Measurements from ENCODE around the gene CD300LF.

The CD300LF gene

DNA sequence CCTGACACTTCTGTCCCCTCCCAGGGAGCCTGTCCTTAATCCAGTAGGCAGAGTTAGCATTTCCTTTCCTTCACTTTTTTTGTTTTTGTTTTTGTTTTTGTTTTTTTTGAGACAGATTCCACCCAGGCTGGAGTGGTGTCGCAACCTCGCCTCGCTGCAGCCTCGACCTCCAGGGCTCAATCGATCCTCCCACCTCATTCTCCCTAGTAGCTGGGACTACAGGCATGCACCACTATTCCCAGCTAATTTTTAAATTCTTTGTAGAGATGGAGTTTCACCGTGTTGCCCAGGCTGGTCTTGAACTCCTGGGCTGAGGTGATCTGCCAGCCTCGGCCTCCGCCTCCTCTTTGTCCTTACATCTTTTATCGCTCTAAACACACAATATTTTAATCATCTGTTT lies 39.7 kb upstream of the CD300LF start:
- no peak overlapping the region for H3K4me3 ChIP-seq (ENCODE audit: low read depth, low read length)
- TF ChIP-seq, protein P1, sequence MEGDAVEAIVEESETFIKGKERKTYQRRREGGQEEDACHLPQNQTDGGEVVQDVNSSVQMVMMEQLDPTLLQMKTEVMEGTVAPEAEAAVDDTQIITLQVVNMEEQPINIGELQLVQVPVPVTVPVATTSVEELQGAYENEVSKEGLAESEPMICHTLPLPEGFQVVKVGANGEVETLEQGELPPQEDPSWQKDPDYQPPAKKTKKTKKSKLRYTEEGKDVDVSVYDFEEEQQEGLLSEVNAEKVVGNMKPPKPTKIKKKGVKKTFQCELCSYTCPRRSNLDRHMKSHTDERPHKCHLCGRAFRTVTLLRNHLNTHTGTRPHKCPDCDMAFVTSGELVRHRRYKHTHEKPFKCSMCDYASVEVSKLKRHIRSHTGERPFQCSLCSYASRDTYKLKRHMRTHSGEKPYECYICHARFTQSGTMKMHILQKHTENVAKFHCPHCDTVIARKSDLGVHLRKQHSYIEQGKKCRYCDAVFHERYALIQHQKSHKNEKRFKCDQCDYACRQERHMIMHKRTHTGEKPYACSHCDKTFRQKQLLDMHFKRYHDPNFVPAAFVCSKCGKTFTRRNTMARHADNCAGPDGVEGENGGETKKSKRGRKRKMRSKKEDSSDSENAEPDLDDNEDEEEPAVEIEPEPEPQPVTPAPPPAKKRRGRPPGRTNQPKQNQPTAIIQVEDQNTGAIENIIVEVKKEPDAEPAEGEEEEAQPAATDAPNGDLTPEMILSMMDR (IDR thresholded peaks at IDR 0.05; ENCODE audit: low read depth, low read length, missing control alignments), result no peak
- no peak for DNase-seq (ENCODE audit: low read depth)

DNA sequence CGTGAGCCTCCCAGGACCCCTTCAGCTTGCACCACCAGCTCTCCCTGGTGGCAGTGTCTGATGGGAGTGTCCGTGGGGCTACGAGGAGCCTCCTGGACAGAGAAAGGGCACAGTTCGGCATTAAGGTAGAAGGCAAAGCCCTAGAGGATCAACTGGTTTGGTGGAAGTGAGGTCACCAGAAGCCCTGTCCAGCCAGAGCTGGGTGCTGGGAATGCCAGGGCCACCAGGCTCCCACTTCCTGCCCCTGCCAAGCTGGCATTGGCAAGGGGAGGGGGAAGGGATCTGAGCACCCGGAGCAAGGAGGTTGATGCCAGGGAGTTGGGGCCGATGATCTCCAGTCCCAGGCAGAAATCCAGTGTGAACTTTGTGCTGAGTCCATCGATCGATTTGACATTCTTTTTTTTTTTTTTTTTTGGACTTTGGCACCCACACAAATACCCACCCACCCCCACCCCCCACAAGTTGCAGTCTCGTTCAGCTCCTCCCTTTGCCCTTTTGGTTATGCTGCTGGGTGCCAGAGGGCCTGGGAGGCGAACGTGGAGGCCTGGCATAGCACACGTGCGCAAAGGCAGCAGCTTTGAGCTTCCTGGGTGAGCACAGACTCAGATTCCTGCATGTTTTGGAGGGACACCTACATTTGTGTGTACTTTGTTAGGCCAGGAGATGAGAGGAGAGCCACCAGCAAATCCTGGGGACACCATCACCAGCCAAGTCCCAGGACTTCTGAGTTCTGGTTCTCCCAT lies 37.8 kb upstream of the CD300LF start:
- DNase-seq (ENCODE audit: low read depth), result no peak
- TF ChIP-seq, protein P1 (IDR thresholded peaks at IDR 0.05; ENCODE audit: low read depth, low read length, missing control alignments), result peak; percentile 1
- peak overlapping the region; percentile 92 for H3K4me3 ChIP-seq (ENCODE audit: low read depth, low read length)

DNA sequence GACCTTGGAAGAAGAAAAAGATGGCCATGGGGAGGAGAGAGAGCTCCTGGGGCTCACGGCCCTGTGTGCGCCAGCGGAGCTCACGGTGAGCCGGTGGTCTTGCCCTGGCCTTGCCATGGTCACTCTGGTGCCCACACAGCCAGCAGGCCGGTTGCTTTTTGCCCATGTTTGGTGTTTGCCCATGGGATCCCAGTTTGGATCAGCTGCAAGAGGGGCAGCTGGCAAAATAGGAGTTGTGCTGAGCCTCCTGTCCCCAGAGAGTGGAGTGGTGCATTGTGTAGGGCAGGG lies 37.3 kb upstream of the CD300LF start:
- no peak for DNase-seq (ENCODE audit: low read depth)
- H3K4me3 ChIP-seq (ENCODE audit: low read depth, low read length), result peak overlapping the region; percentile 92
- TF ChIP-seq, protein P1 (IDR thresholded peaks at IDR 0.05; ENCODE audit: low read depth, low read length, missing control alignments), result no peak

DNA sequence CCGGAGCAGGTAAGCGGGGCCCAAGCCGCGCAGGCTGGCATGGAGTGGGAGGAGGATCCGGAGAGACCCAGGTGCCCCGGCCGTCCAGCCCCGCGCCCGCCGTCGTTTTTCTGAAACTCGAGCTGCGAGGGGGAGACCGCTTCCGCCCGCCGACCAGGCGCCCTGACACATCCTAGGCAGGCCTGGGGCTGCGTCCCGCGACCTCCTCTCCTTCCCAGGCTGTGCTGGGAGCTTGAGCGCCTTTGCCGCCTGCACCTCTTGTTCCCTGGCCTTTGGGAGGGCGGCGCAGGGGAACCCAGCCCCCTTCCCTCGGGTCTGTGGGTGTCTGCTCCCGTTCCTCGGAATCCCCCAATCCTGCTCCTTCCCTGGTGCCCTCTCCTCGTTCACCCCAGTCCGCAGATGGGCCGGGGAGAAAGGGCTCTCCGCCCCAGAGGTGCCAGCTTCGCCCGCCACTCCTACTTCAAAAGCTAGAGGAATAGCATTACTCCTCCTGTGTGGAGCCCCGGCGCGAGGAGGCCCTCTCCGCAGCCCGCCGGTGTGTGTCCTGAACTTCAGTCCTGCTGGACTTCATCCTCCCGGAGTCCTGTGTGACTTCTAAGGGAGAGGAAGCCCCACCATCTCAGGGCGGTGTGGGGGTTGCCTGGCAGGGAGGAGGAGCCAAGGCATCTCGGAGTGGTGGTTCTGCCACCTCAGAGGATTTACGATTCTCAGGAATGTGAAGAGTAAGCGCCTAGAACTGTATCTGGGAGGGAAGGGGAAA lies 36.7 kb upstream of the CD300LF start:
- H3K4me3 ChIP-seq (ENCODE audit: low read depth, low read length), result peak overlapping the region; percentile 92
- DNase-seq (ENCODE audit: low read depth), result no peak
- TF ChIP-seq, protein P1 (IDR thresholded peaks at IDR 0.05; ENCODE audit: low read depth, low read length, missing control alignments), result no peak

DNA sequence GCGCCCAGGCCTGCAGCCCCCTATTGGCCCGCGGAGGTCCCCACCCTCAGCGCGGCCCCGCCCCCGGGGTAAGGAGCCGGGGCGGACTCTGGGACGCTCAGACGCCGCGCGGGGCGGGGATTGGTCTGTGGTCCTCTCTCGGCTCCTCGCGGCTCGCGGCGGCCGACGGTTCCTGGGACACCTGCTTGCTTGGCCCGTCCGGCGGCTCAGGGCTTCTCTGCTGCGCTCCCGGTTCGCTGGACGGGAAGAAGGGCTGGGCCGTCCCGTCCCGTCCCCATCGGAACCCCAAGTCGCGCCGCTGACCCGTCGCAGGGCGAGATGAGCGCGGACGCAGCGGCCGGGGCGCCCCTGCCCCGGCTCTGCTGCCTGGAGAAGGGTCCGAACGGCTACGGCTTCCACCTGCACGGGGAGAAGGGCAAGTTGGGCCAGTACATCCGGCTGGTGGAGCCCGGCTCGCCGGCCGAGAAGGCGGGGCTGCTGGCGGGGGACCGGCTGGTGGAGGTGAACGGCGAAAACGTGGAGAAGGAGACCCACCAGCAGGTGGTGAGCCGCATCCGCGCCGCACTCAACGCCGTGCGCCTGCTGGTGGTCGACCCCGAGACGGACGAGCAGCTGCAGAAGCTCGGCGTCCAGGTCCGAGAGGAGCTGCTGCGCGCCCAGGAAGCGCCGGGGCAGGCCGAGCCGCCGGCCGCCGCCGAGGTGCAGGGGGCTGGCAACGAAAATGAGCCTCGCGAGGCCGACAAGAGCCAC lies 36.0 kb upstream of the CD300LF start, which contains the start of gene NHERF1:
NHERF1 (plus strand) TSS at position 100 of the 750 bp plus-strand sequence; CDS start at position 319, 219 bp downstream.
- peak within 1 kb of the TSS; percentile 92 for H3K4me3 ChIP-seq (ENCODE audit: low read depth, low read length)
- TF ChIP-seq, protein P1 (IDR thresholded peaks at IDR 0.05; ENCODE audit: low read depth, low read length, missing control alignments), result peak; percentile 28
- peak; percentile 65 for DNase-seq (ENCODE audit: low read depth)

DNA sequence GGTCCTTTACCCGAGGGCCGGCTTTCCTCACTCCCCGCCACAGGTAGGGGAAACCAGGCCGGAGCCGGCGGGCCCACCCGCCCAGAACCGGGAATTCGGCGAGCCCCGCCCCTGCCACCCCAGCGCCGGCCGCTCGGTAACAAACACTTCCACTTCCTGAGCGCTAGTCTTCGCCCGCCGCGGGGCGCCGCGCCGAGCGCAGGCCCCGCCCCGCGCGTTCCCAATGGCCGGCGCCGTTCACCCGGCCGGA lies 35.5 kb upstream of the CD300LF start:
- peak overlapping the region; percentile 50 for H3K4me3 ChIP-seq (ENCODE audit: low read depth, low read length)
- TF ChIP-seq, protein P1 (IDR thresholded peaks at IDR 0.05; ENCODE audit: low read depth, low read length, missing control alignments), result no peak
- no peak for DNase-seq (ENCODE audit: low read depth)
